GM18520 (cell line): ENCODE results near the gene RAD51C.
"Not testable (repeated sequence)": the region's sequence is repeated elsewhere in the genome, so short reads cannot be mapped to it uniquely, and the experiment has no call there.

Experiments
- ATAC-seq: cut with Tn5 transposase; IDR thresholded peaks from one replicate; pipeline ENCODE4 v1.9.1; 2021; ENCODE audit not compliant: unreplicated experiment

The RAD51C gene

DNA sequence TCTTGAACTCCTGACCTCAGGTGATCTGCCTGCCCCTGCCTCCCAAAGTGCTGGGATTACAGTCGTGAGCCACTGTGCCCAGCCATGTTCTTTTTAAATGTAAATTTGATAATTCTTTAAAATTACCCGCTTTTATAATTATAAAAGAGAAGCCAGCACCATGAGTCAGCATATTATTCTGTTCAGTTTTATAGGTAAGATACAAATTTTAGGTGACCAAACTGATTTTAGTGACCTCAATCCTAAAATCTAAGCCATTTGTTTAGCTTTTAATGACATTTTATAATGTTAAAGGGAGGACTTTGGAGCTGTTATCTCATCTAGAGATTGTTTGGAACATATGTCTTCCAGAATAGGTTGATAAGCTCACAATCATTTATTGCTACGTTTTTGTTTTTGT, 42.4 kb downstream of the RAD51C start:
- ATAC-seq = no peak

DNA sequence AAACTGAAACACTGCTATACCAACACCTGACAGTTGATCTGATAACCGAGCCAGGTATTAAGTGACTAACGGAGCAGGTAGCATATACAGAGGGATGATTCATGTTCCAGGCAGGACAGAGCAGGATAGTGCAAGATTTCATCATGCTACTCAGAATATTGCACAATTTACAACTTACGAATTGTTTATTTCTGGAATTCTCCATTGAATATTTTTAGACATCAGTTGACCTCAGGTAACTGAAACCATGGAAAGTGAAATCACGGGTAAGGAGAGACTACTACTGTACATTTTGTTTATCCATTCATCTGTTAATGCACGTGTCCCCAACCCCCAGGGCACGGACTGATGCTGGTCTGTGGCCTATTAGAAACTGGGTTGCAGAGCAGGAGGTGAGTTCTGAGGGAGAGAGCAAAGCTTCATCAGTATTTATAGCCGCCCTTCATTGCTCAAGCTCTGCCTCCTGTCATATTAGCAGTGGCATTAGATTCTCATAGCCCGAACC, 48.8 kb downstream of the RAD51C start:
- ATAC-seq = no peak

DNA sequence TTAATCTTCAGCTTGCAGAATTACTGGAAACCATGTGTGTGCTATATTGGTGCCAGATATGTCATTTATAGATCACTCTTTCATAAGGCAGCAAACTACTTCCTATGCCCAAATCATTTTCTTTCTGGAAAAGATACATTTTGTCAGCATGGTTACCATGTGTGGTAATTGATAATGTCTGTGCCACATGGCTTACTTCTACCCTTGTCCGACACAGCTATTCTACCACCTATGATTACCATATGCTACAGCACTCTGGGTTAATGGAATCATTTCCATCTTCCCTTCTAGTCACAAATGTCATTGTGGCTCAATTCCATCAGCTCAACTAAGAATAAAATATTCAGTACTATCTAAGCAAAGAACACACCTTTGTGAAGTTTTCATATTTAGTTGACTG, 55.3 kb downstream of the RAD51C start:
- ATAC-seq = no peak

DNA sequence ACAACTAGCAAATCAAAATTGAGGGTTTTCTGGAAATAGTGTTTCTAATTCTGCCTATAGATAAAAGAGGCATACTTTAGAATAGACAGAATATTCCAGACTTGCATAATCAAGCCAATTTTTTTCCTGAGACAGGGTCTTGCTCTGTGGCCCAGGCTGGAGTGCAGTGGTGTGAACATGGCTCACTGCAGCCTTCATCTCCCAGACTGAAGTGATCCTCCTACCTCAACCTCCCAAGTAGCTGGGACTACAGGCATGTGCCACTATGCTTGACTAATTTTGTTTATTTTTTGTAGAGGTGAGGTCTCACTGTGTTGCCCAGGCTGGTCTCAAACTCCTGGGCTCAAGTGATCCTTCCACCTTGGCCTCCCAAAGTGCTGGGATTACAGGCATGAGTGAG, 57.2 kb downstream of the RAD51C start:
- not testable (repeated sequence) for ATAC-seq

DNA sequence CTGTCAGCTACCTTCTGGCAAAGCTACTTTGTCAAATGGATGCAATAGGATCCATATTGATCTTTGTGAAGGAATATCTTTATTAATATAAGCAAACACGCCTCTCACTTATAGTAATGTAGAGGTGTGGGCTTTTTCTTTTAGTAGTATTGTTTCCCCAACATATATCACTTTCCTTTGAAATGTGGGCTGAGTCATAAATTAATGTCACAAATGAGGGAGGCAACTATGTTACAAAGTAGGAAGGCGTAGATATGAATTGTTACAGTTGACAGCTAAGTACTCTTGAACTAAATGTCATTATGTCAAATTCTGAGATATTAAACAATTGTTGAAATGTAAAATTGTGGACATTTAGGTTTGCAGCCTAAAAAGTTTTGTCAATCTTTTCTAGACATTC, 60.6 kb downstream of the RAD51C start:
- no peak for ATAC-seq

DNA sequence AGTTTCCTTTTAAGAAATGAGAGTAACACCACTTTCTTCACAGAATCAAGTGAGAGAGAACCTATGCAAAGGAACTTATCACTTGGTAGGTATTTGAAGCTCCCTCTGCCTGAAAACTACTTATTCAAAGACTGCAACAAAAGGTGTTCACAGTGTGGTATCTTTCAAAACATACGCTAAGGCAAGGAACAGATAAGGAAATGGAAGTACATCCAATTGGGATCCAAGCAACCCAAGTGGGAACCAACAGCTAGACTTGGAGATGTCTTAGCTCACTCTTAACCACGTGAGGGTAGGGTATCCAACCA, 62.8 kb downstream of the RAD51C start:
- no peak for ATAC-seq

DNA sequence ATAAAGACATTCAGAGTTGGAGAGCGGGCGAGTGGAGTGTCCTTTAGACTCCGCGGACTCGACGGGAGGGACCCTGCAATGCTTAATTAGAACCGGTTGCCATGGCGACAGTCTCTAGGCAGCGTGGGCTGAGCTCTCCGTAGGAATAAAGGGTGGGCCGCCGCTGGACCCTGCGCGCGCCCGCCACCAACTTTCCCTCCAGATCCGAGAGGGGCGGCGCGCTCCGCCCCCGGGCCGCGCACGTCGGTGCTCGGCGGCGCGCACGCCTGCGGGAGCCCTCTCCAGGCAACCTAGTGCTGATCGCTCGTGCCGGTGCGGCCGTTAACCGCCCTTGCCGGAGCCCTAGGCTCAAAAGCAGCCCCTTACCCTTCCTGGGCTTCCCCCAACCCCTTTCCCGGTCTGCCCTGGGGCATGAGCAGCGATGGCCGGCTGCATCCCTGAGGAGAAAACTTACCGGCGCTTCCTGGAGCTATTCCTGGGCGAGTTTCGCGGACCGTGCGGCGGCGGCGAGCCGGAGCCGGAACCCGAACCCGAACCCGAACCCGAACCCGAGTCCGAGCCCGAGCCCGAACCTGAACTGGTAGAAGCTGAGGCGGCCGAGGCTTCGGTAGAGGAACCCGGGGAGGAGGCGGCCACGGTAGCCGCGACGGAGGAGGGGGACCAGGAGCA, 63.3 kb downstream of the RAD51C start, which contains the start of gene PPM1E:
TSS of gene PPM1E (plus strand) at position 278 of the 669 bp plus-strand sequence.
- no peak for ATAC-seq

DNA sequence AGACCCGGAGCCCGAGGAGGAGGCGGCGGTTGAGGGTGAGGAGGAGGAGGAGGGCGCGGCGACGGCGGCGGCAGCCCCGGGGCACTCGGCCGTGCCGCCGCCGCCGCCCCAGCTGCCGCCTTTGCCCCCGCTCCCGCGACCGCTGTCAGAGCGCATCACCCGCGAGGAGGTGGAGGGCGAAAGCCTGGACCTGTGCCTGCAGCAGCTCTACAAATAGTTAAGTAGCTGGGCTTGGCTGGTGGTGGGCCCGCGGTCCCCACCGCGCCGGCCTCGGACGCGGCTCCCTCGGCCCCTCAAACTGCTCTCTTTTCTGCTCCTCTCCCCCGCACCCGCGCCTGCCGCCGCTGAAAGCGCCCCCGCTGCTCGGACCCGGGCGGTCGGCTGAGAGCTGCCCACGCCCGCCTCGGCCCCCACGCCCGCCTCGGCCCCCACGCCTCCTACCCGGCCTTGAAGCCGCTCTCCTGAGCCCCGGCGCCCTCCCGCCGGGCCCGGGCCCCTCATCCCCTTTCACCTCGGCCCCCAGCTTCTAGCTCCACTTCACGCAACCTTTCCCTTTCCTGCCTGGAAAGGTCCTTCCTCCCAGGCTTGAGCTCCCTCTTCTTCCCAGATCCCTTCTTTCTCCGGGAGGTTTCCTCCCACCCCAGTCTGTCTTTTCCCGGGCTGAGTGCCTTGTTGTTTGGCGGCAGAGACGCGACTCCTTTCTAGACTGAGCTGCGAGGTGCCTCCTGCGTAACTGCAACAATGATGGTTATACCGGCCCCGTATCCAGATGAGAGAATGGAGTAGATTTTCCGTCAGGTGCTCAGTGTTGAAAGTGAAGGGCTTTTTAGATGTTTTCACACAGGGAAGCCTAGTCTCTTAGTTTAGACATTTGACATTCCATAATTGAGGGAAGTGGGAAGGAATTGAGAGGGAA, 64.1 kb downstream of the RAD51C start:
- ATAC-seq = no peak

DNA sequence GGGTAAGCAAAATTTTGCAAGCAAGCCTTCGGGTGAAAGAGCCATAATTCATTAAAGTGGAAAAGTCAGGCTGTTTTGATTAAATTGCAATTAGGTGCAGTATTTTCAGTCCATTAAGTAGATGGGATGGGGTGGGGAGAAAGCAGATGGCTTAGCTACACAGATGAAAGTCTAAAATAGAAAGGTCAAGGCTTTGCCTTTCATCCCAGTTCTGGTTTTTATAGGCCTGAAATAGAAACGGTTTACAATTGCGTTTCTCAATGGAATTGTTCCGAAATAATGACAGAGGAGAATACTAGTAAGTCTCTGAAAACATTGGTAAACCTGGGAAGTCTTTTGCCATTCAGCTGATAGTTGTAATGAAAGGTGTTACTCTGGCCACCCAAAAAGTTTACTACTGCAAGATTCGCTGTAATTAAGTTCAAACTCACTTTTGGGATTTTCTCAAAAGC, 64.8 kb downstream of the RAD51C start:
- ATAC-seq = no peak

DNA sequence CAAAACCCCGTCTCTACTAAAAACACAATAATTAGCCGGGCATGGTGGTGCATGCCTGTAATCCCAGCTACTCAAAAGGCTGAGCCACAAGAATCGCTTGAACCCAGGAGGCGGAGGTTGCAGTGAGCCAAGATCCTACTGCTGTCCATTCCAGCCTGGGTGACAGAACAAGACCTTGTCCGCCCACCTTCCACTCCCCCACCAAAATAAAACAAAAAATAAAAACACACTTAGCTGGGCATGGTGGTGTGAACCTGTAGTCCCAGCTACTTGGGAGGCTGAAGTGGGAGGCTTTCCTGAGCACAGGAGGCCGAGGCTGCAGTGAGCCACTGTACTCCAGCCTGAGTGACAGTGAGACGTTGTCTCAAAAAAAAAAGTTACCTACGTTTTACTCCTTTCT, 66.5 kb downstream of the RAD51C start:
- ATAC-seq = no peak

DNA sequence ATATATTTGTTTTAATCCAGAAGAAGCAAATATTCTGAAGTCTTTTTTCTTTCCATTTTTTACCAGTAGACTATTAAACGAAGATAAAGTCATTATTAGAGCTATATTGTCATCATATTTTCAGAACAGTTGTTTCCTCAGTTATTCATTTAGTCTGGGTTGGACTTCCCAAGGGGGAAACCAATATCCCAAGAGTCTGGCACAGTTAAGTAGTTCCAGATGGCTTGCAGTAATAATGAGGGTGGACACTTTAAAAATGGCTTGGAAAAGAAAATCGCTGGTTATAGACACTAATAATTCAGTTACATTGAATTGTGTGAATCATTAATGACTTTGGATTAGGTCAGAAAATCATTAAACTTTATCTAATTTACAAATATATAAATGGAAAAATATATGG, 67.1 kb downstream of the RAD51C start:
- no peak for ATAC-seq

DNA sequence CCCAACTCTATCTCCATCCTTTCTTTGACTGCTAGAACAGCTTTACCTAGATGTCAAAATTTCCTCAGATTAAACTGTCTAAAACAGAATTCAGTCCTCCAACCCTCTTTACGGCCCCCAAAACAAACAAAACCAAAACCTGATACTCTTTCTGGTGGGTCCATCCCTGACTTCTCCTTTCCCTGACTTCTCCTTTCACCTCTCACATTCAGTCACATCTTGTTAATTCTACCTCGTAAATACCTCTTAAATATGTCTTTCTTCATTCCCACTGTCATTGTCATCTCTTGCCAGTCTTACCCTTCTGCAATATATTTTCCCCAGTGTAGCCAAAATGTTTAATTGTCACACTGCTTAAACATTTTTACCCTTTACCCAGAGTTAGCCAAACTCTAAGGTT, 67.8 kb downstream of the RAD51C start:
- no peak for ATAC-seq

DNA sequence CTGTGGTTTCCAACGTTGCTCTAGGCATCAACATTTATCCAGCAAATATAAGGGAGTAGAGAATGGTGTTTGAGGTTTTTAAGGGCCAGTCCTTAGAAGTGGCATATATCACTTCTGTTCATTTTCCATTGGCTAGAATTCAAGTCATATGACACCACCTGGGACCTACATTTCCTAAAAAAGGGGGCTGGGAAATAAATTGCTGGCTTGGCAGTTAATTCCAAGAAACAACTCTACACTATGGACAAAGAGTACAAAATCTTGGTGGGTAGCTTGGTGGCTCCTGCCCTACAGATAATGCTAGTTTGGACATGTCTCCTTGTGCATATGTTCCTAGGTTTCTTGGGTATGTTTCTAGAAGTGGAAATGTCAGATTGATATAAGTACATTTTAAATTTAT, 70.9 kb downstream of the RAD51C start:
- ATAC-seq = no peak

DNA sequence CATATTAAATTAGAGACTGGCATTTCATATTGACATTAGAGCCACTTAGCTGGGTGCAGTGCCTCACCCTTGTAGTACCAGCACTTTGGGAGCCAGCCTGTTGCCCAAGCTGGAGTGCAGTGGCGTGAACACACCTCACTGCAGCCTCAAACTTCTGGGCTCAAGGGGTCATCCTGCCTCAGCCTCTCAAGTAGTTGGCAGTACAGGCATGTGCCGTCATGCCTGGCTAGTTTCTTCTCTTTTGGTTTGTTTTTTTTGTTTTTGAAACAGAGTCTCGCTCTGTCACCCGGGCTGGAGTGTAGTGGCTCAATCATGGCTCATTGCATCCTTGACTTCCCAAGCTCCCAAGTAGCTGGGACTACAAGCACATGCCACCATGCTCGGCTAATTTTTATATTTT, 72.0 kb downstream of the RAD51C start:
- ATAC-seq = no peak

DNA sequence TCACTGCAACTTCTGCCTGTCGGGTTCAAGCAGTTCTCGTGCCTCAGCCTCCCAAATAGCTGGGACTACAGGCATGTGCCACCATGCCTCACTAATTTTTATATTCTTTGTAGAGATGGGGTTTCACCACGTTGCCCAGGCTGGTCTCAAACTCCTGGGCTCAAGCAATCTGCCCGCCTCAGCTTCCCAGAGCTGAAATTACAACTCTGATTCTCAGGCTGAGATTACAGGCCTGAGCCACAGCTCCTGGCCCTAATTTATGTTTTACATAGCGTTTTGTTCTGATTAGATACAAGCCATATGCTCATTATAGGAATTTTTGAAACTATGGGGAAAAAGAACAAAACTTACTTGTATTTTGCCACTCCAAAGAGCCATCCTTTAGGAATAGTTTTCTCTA, 86.1 kb downstream of the RAD51C start:
- ATAC-seq = not testable (repeated sequence)

DNA sequence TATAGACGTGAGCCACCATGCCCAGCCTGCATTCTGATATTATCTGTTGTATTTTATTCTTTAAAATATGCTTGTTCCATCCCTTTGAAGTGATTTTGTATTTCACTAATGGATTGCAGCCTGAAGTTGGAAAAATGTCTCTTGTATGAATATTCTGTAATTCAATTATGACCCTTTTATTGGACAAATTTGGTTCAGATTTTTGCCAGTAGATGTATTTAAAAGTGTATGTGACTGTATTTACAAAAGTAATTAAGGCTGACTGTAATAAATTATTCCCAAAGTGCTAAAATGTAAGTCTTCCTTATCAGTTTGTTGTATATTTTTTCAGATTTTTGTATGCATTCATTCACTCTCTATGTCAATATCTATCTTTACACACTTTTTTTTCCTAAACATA, 87.0 kb downstream of the RAD51C start:
- ATAC-seq = no peak

DNA sequence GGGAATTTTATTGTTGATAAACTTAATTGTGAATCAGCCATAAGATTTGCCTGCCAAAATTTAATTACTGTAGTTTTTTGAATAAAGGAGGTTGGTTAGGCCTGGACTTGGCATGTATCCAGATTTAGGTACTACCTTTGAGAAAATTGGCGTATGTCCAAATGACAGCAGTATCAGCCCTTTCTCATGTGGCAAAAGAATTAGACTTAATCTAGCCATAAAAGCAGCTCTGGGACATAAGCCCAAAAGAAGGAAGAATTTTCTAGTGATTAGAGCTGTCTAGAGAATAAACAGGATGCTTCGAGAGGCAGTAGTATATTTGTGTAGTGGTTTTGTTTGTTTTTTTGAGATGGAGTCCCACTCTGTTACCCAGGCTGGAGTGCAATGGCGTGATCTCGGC, 91.0 kb downstream of the RAD51C start:
- ATAC-seq = no peak

DNA sequence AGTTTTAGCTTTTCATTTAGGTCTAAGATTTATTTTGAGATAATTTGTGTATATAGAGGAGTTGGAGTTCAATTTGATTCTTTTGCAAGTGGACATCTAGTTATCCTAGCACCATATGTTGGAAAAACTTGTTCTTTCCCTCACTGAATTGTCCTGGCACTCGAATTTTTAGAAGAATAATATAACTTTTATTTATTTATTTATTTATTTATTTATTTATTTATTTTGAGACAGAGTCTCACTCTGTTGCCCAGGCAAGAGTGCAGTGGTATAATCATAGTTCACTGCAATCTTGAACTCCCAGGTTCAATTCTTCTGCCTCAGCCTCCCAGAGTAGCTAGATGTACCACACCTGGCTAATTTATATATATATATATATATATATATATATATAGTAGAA, 92.7 kb downstream of the RAD51C start:
- no peak for ATAC-seq
